ENCODE data around the gene GHDC.

DNA sequence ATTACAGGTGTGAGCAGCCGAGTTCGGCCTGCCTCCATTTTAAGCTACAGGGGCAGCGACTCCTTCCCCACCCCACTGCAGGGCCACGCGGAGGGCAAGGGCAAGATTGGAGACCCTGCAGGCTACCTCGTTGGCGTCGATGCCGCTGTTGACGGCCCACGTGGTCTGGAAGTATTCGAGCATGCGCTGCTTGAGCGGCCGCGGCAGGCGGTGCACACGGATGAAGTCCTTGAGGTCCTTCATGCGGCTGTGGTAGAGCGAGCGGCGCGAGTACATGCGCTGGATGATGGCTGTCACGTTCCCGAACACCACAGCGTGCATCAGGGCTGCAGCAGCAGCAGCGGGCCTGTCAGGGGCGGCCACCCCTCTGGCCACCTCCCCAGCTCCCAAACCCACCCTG, 24.9 kb downstream of the GHDC start:
- TF ChIP-seq MAFK (conservative IDR thresholded peaks at IDR 0.05 in 1 of 2, IDR thresholded peaks at IDR 0.05 in 1 of 2; ENCODE audit: low read length in 2 of 2) (no peak), NCOA2 (CRISPR knock-in tag; IDR thresholded peaks at IDR 0.05) (no peak), TMF1 (CRISPR knock-in tag; IDR thresholded peaks at IDR 0.05; ENCODE audit: low read depth) (no peak), ZNF543 (CRISPR knock-in tag; IDR thresholded peaks at IDR 0.05) (no peak), ZNF317 (CRISPR knock-in tag; IDR thresholded peaks at IDR 0.05) (no peak)
- TF ChIP-seq, protein P1, sequence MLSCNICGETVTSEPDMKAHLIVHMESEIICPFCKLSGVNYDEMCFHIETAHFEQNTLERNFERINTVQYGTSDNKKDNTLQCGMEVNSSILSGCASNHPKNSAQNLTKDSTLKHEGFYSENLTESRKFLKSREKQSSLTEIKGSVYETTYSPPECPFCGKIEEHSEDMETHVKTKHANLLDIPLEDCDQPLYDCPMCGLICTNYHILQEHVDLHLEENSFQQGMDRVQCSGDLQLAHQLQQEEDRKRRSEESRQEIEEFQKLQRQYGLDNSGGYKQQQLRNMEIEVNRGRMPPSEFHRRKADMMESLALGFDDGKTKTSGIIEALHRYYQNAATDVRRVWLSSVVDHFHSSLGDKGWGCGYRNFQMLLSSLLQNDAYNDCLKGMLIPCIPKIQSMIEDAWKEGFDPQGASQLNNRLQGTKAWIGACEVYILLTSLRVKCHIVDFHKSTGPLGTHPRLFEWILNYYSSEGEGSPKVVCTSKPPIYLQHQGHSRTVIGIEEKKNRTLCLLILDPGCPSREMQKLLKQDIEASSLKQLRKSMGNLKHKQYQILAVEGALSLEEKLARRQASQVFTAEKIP (CRISPR knock-in tag; IDR thresholded peaks at IDR 0.05; ENCODE audit: borderline replicate concordance): no peak
